Renal cortical epithelial cell (primary cell): ENCODE measurements around the gene HAUS7. TPM values are rescaled to one million over a fixed set of nuclear protein-coding genes. Genes with fewer than 3 reads are reported as not detected.

Source experiments
- DNase-seq: peaks from one replicate; pipeline ENCODE4 v3.0.0-alpha.2; 2011; ENCODE audit warnings: low read depth
- total RNA-seq: library from RNA; depleted of rRNA; stranded (reverse); fragments of >200 nt; gene quantifications from 2 replicates; pipeline ENCODE4 v1.2.3, GENCODE V29; 2014

Gene HAUS7
- 6.5 and 14.4 TPM in 2 replicates for total RNA-seq

DNA sequence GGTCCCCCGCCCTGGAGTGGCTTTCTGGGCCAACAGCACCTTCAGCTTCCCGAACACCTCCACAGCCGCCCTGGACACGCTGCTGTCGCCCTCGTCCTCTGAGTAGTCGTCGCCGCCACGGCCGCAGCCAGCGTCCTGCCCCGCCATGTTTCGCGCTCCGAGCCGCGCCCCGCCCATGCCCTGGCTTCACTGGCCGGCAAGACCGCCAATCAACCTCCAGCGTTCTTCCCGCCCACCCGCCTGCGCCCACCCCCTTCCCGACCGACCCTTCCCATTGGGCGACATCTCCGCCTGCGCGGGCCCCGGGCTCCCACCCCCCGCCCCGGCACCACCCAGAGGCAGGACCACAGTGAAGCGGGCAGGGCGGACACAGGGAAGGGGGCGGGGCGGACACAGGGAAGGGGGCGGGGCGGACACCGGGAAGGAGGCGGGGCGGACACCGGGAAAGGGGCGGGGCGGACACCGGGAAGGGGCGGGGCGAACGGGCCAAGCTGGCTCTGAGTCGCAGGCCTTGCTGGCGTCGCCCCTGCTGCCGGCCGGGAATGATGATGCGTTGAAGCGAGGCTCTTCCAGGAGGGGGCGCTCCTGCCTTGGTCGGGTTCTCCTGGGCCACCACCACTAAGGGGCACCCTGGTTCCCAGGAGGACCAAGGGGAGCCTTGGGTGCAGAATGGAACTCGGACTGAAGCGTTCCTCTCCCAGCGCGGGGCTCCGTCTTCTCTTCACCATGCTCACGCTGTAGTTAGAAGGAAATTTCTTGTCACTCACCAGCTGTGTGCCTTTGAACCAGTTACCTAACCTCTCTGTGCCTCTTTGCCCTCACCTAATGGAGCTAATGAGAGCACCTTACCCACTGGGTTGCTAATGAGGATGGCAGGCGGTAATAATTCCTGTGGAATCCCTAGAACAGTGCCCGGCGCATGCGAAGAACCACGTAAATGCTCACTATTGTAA lies at the start of gene HAUS7:
HAUS7 (minus strand) TSS at position 166 of the 953 bp plus-strand sequence; CDS start at position 147, 19 bp downstream.
- peak; percentile 63 for DNase-seq

GRCh38 chrX:153519569-153520286 lies 49.4 kb upstream of the HAUS7 start:
- DNase-seq = peak; percentile 21

DNA sequence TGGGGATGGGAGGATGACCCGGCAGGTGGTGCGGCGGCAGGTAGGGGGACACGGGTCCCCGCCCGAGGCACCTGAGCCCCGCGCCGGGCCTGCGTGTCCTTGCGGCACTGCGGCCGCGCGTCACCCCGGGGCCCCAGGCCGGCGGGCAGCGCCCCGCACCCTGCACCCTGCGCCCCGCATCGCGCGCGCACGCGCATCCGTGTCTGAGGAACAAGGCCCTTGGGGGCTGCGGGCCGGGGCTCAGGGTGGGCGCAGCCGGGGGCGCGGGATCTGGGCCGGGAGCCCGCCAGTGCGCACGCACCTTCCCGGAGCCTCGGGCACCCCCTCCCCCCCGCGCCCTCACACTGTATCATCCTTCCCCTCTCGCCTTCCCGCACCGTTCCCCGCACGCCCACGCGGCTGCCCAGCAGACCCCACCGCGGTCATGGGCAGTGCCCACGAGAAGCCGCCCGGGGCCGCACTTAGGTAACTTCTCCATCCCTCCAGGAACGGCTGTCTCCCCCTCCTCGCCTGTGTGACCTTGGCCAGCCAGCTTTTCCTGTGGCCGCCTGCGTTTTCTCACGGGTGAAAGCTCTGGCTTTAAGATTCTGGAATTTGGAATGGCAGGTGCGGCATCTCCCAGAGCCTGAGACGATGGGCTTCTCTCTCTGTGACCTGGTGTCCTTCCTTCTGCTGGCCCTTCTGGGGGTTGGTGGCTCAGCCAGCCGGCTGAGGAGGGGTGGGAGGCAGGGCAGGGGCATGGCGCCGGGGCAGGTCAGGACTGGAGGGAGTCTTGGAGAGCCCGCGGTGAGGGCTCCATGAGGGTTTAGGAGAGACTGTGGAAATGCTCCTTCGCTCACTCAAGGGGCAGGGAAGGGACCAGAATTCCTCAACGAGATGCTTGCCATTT lies 47.8 kb upstream of the HAUS7 start:
- DNase-seq = no peak

DNA sequence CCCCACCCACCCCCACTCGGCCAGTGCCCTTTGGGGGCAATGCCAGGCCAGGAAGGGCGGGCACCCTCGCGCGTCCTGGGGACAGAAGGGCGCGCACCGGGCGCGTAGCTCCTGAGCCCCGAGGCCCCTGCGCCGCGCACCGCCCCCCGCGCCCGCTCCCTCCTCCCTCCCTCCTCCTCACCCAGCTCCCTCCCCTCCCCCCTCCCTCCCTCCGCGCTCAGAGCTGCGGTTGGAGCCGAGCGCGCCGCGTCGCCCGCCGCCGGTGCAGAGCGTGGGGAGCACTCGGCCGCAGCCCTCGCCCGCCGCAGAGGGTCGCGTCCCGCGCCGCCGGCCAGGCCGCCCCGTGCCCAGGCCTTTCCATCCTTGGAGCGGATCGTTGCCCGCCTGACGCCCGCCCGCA lies 47.0 kb upstream of the HAUS7 start, which contains the start of gene ATP2B3:
ATP2B3 (plus strand) TSS at position 220 of the 400 bp plus-strand sequence. CDS start 18,606 bp downstream, outside the sequence.
- DNase-seq = no peak

DNA sequence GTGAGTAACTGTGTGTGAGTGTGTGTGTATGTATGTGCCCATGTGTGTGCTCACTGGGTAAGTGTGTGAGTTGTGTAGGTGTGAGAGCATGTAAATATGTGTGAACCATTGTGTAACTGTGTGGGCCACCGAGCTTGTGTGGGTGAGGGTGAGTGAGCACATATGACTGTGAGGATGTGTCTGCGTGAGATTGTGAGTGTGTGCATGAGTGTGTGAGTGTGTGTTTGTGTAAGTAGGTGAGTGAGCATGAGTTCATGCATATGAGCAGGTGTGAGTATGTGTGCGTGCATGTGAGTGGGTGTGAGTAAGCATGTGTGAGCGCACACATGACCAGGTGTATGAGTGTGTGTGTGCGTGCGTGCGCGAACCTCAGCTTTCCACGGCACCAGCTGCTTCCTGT lies 45.7 kb upstream of the HAUS7 start:
- no peak for DNase-seq

DNA sequence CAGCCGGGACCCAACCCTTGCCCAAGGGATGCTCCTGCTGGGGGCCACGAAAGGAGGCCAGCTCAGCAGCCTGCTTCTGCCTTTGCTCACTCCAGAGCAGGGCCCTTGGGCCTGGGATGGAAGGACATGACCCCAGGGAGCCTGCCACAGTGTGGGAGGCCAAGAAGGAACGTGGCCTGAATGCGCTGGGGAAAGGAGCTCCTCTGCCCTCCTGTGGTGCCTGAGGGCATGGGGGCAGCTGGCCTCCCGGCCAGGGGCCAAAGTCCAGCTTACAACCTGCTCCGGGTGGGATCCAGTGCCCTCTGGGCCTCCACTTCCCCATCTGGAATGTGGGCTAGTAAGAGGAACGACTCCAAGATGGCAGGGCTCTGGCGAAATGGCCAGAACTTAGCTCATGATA lies 45.1 kb upstream of the HAUS7 start:
- no peak for DNase-seq

DNA sequence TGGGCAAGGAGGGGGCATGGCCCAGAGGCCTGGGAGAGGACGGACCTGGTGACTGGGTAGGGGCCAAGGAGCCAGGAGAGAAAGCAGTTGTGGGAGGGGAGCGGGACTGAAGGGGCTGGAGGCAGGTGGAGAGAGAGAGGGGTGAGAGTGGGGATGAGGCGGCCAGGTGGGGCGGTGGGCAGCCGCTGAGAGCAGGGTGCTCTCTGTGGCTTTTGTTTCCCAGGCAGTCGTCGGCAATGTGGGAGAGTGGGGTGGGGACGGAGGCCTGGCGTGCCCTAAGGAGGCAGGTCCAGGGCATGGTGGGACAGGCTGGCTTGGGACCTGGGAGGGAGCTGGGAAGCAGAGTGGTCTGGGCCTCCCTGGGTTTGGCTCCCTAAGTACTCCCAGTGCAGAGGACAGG lies 43.9 kb upstream of the HAUS7 start:
- no peak for DNase-seq

DNA sequence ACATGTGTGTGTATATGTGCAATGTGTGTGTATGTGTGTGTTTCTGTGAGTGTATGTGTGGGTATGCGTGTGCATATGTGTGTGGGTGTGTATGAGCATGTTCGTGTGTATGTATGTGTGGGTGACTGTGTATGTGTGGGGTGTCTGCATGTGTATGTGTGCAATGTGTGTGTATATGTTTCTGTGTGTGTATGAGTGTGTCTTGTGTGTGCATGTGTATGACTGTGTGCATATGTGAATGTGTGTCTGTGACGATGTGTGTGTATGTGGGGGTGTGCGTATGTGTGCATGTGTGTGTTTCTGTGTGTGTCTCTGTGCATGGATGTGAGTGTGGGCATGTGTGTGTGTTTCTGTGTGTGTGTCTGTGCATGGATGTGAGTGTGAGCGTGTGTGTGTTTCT lies 42.9 kb upstream of the HAUS7 start:
- DNase-seq = no peak

- DNase-seq = no peak
These were observed 42.1 kb upstream of the HAUS7 start for GRCh38 chrX:153512501-153512893.

- no peak for DNase-seq
These were observed 41.6 kb upstream of the HAUS7 start for GRCh38 chrX:153511784-153512500.

DNA sequence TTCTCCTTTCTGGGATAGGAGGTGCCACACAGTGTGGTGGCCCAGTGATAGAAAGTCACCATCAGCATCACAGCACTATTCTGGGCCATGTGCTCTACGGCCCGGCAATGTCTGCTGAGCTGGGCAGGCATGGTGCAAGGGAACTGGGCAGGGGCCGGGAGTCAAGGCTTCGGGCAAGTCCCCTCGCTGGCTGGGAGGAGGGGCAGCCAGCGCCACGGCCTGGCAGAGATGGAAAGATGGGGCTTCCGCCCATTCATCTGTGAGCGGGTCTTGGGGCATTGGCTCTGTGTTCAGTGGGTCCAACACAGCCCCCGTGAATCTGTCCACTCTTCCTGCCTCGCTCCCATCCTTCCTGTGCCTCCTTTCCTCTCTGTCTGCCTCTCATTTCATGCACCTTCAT lies 40.0 kb upstream of the HAUS7 start:
- no peak for DNase-seq

- DNase-seq = no peak
These were observed 39.2 kb upstream of the HAUS7 start for GRCh38 chrX:153509592-153509991.

DNA sequence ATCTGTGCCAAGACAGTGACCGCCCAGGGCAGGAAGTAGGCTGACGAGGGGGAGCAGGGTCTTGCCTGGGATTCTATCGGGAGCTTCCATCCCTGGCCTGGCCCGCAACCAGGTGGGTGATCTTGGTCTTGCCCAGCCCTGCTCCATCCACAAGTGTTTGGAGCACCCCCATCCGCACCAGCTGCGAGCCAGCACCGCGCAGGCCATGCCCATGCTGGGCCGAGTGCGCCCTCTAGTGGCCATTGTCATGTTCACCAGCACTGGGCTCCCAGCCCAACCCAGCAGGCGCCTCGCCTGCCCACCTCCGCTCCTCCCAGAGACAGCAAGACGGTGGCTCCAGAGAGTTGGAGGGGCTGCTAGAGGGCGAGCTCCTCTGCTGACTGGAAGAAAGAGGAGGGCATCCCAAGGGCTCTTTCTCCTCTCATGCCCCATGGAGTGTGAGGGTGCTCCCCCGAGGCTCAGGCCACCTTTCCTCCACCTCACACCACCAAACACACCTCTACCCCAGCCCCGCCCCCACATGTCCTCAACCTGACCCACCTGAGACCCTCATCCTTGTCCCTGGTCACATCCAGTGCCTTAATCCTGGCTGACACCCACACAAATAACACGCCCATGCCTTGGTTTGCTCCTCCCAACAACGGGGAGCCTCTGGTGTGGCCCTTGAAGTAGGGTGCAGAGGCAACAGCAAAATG lies 37.3 kb upstream of the HAUS7 start:
- peak; percentile 21 for DNase-seq

GRCh38 chrX:153505361-153505760 lies 35.0 kb upstream of the HAUS7 start:
- DNase-seq = no peak

DNA sequence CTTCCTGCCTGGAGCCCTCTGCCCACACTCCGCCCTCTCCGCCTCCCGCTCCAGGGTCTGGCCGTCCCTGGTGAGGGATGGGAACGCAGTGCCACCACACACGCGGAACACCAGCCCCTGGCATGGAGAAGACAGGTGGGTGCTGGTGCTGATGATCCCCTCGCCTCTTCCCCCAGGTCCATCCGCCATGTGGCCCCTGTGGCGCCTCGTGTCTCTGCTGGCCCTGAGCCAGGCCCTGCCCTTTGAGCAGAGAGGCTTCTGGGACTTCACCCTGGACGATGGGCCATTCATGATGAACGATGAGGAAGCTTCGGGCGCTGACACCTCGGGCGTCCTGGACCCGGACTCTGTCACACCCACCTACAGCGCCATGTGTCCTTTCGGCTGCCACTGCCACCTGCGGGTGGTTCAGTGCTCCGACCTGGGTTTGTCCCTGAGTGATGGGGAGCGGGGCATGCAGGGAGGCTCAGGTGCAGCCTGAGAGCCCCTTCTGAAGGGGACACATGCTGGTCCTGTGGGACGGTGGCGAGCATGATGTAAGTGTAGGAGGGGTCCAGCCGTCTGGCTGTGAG lies 34.2 kb upstream of the HAUS7 start:
- no peak for DNase-seq

DNA sequence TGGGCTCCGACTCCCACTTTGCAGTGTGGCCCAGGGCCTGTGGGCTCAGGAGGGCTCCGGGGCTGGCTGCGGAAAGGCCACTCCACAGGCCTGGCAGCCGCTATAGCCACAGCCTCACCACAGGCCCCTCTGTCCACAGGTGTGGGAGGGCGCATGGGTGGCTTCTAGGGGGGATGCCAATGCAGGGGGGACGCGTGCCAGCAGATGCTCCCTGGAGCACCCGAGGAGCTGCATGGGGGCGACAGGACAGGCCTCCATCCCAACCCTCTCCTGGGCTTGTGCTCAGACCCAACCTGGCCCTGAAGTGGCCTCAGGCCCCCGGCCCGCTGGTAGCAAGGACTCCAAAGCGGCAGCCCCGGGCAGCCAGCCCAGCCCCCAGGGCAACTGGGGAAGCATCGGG lies 32.4 kb upstream of the HAUS7 start:
- no peak for DNase-seq

GRCh38 chrX:153502131-153502530 lies 31.8 kb upstream of the HAUS7 start:
- no peak for DNase-seq

GRCh38 chrX:153501530-153501929 lies 31.2 kb upstream of the HAUS7 start:
- no peak for DNase-seq

DNA sequence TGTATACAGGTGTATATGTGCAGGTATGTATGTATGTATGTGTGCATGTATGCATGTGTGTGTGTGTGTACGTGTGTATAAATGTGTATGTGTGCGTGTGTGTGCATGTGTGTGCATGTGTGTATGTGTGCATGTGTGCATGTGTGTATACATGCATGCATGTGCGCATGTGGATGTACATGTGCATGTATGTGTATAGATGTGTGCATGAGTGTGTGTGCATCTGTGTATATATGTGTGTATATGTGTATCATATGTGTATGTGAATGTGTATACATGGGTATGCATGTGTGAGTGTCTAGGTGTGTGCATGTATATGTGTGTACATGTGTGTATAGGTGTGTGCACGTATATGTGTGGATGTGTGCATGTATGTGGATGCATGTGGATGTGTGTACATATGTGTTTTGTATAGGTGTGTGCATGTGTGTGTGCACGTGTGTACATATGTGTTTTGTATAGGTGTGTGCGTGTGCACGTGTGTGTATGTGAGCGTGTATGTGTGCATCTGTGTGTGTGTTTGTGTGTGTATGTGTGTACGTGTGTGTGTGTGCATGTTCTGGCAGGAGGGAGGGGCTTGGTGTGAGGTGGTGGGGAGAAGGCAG lies 30.4 kb upstream of the HAUS7 start:
- no peak for DNase-seq

GRCh38 chrX:153499876-153500275 lies 29.5 kb upstream of the HAUS7 start:
- no peak for DNase-seq
